Thymus (tissue), 11 donors: ENCODE measurements around the gene NOPCHAP1. TPM values are rescaled to one million over a fixed set of nuclear protein-coding genes. Genes with fewer than 3 reads are reported as not detected.

Experiments used
- DNase-seq, 9 donors: peaks; one replicate each; pipeline ENCODE4 v3.0.0-alpha.2; 2013; ENCODE audit warnings: low spot score in 9 of 9, low read depth in 6 of 9, missing footprints in 1 of 9
- H3K27ac ChIP-seq, 2 donors: one replicate each; pipeline ENCODE4 v1.5.1; 2013; ENCODE audit warnings: control low read depth in 1 of 2, low read depth in 1 of 2, low read length in 1 of 2, mild to moderate bottlenecking in 1 of 2, moderate library complexity in 1 of 2
- H3K27me3 ChIP-seq, 2 donors: one replicate each; pipeline ENCODE4 v1.5.1; 2013; ENCODE audit warnings: low read length in 1 of 2; ENCODE audit not compliant: control insufficient read depth in 2 of 2, insufficient read depth in 1 of 2
- H3K36me3 ChIP-seq, 2 donors: one replicate each; pipeline ENCODE4 v1.5.1; 2013; ENCODE audit warnings: low read length in 1 of 2, mild to moderate bottlenecking in 1 of 2, moderate library complexity in 1 of 2; ENCODE audit not compliant: control insufficient read depth in 2 of 2, insufficient read depth in 2 of 2
- H3K4me1 ChIP-seq, 2 donors: one replicate each; pipeline ENCODE4 v1.5.1; 2013; ENCODE audit warnings: low read length in 2 of 2; ENCODE audit not compliant: control insufficient read depth in 2 of 2, insufficient read depth in 2 of 2
- H3K4me3 ChIP-seq, 2 donors: one replicate each; pipeline ENCODE4 v1.5.1; 2013; ENCODE audit warnings: low read length in 2 of 2, control low read depth in 1 of 2, mild to moderate bottlenecking in 1 of 2
- H3K9me3 ChIP-seq, 2 donors: one replicate each; pipeline ENCODE4 v1.5.1; 2013; ENCODE audit warnings: low read length in 1 of 2, mild to moderate bottlenecking in 1 of 2; ENCODE audit not compliant: control insufficient read depth in 2 of 2, insufficient read depth in 1 of 2
- WGBS: extraction: QIAGEN DNeasy Blood & Tissue Kit; methylation state at CpG from one replicate; pipeline ENCODE4 v1.1.7; 2013; 5-methylcytosine and 5-hydroxymethylcytosine counted together
- polyA plus RNA-seq: library from polyadenylated mRNA; stranded (reverse); fragments of 200-250 nt; gene quantifications from one replicate; pipeline ENCODE4 v1.2.3, GENCODE V29; 2013
- total RNA-seq: library from RNA; stranded (reverse); fragments of 120-200 nt; gene quantifications from one replicate; pipeline ENCODE4 v1.2.4, GENCODE V29; 2013
- donor health status: healthy.

The NOPCHAP1 gene
- total and polyA plus RNA-seq, 2 donors, result 15.5 to 29.6 TPM

DNA sequence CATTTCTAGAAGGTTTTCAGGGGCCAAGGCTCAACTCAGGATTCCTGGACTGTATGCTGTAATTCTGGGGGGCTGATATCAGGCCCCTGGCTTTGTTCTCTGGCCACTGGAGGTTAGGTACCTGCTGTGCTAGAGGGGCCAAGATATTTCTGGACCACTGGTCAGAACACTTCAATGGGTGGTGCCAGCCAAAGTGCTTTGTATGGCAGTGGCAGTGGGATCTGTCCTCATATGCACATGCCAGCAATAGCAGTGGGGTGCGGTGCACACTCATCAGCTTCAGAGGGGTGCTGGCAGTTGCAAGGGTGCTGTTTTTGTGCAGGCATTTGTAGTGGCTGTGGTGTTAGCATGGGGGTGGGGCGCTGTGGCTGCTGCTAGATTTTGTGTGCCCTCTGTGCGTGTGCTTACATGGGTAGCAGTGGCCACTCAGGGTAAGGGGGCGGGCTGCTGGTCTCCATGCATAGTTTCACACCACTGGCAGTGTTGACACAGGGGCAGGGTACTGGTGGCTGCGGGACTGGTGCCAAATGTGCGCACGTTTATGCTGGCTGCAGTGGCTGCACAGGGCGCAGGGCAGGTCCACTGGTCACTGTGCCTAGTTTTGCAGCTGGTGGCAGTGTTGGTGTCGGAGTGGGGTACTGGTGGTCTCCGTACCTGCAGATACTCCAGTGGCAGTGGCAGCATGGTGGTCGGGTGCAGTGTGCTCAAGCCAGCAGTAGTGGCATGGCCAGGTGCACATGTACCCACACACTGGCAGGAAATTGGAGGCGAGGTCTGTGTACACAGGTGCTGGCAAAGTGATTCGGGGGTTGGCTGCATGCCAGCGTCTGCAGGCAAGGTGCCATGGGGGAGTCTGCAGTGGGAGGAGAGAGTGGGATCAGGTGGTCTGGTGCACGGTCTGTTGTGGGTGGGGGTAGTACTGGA is 12.6 kb downstream of the NOPCHAP1 start:
- 69% methylated on average over 15 of the region's 15 CpGs for WGBS
- no peaks in the 10 kb centered on the region for H3K27me3 ChIP-seq
- peaks cover 9 to 14% of the 10 kb centered on the region in 2 donors for H3K4me1 ChIP-seq
- H3K4me3 ChIP-seq, result no peak overlapping the region
- peak in 4 of 9 donors; percentile 16 to 49 (median 26) for DNase-seq
- no peaks in the 10 kb centered on the region for H3K9me3 ChIP-seq
- H3K27ac ChIP-seq, result peak overlapping the region in 1 of 2 donors; percentile 43
- H3K36me3 ChIP-seq, result peaks cover 8 to 33% of the 10 kb centered on the region in 2 donors

DNA sequence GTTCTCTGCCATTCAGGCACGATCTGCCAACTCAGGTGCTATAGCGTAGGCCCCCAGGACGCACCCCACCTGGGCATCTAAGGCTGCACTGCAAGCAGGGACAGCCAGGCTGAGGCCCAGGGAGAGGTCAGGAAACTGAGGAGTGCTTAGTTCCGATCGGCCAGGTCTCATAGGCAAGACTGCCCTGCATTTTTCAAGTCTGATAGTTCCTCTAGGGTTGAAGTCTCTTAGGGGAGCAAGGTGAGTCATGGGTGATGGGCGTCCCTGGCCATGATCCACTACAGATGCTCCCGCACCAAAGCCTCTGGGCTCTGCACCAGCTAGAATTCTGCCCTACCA is 13.2 kb downstream of the NOPCHAP1 start:
- Histone ChIP-seq H3K36me3 (peaks cover 8 to 33% of the 10 kb centered on the region in 2 donors), H3K4me3 (no peak overlapping the region), H3K9me3 (no peaks in the 10 kb centered on the region), H3K27ac (no peak overlapping the region), H3K4me1 (peaks cover 9 to 14% of the 10 kb centered on the region in 2 donors), H3K27me3 (no peaks in the 10 kb centered on the region)
- 68% methylated on average over 7 of the region's 7 CpGs for WGBS
- no peak for DNase-seq

DNA sequence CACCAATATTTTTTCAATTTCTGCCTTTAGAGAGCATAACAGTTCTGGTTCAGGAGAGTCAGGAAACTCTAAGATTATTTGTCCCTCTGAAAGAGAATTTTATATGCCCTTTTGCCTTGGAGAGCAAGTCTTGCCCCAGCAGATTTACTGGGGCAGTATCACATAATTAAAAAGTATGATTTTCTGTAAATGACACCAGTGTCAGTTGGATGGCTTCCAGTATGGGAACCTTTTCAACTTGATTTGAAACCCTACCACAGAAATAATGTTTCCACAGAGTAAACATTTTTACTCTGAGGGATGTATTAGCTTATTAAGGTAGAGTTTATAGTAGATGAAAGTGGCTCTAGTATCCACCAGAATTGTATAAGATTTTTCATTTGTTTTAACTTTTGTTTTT is 15.4 kb downstream of the NOPCHAP1 start:
- no peak for DNase-seq
- Histone ChIP-seq H3K4me3 (no peak overlapping the region), H3K9me3 (no peaks in the 10 kb centered on the region), H3K36me3 (peaks cover 8 to 14% of the 10 kb centered on the region in 2 donors), H3K4me1 (peaks cover 9 to 14% of the 10 kb centered on the region in 2 donors), H3K27ac (no peak overlapping the region), H3K27me3 (no peaks in the 10 kb centered on the region)

DNA sequence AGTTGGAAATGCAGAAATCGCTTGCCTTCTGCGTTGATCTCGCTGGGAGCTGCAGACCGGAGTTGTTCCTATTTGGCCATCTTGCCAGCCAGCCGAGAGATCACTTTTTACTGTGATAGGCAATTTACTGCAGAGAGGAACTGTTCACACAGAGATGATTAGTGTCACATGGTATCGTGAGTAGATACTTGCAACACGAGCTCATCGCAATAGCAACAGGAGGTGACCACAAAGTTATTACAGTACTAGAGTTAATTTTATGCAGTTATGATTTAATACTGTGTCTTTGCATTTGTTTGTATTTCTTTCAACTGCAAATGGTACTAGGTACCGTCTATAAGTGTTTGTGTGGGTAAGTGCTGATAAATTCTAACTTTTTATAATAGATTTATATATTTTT is 27.8 kb downstream of the NOPCHAP1 start:
- no peak overlapping the region for H3K4me3 ChIP-seq
- no peaks in the 10 kb centered on the region for H3K27me3 ChIP-seq
- no peaks in the 10 kb centered on the region for H3K4me1 ChIP-seq
- 99% methylated on average over 9 of the region's 9 CpGs for WGBS
- H3K9me3 ChIP-seq, result no peaks in the 10 kb centered on the region
- no peak for DNase-seq
- H3K27ac ChIP-seq, result no peak overlapping the region
- H3K36me3 ChIP-seq, result peaks cover 0 to 6% of the 10 kb centered on the region in 2 donors

DNA sequence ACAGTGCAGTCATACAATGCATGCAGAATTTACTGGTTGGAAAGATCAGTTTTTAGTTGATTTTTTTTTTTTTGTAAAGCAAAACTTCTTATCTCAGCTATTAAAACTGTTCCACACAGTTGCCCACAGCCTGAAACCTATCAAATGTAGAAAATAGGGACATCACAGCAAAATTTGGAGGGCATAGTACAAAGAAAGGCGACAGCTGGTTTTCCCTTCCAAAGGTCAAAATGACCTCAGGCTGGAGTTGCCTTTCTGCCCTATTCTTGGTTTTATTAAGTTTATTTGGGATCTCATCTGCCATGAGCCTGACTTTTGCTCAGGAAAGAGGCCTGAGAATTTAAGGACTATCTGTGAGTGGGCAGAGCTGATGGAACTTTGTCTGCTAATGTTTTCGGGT is 28.5 kb downstream of the NOPCHAP1 start:
- Histone ChIP-seq H3K4me1 (no peaks in the 10 kb centered on the region), H3K27ac (no peak overlapping the region), H3K27me3 (no peaks in the 10 kb centered on the region), H3K4me3 (no peak overlapping the region), H3K36me3 (peaks cover 0 to 6% of the 10 kb centered on the region in 2 donors), H3K9me3 (no peaks in the 10 kb centered on the region)
- DNase-seq, result no peak
- 98% methylated on average over 2 of the region's 2 CpGs for WGBS

DNA sequence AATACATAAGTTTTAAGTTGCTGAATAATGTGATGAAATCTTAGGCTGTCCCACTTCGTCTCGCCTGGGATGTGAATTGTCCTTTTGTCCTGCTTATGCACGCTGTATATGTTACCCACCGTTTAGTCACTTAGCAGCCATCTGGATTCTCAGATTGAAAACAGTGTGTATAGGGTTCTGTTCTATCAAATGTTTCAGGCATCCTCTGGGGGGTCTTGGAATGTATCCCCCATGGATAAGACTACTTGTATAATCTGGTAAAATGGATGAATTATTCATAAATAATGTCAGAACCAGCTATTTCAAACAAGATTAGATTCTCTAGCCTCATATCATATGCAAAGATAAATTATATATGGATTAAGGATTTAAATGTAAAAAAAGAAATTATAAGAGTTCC is 29.4 kb downstream of the NOPCHAP1 start:
- H3K4me3 ChIP-seq, result no peak overlapping the region
- 99% methylated on average over 4 of the region's 4 CpGs for WGBS
- no peaks in the 10 kb centered on the region for H3K9me3 ChIP-seq
- no peak for DNase-seq
- peaks cover 0 to 6% of the 10 kb centered on the region in 2 donors for H3K36me3 ChIP-seq
- no peaks in the 10 kb centered on the region for H3K4me1 ChIP-seq
- H3K27me3 ChIP-seq, result no peaks in the 10 kb centered on the region
- no peak overlapping the region for H3K27ac ChIP-seq

DNA sequence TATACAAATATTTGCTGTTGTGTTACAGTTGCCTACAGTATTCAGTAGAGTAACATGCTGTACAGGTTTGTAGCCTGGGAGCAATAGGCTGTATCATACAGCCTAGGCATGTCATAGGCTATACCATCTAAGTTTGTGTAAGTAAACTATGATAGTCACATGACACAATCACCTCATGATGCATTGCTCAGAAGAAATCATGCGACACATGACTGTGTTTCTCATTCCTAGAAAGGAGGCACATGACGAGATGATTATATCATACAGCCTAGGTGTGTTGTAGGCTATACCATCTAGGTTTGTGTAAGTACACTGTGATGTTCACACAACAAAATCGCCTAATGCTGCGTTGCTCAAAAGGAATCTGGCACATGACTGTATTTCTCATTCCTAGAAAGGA is 31.9 kb downstream of the NOPCHAP1 start:
- H3K9me3 ChIP-seq, result no peaks in the 10 kb centered on the region
- 99% methylated on average over 4 of the region's 4 CpGs for WGBS
- no peak for DNase-seq
- no peak overlapping the region for H3K27ac ChIP-seq
- H3K4me3 ChIP-seq, result no peak overlapping the region
- H3K36me3 ChIP-seq, result peaks cover 0 to 6% of the 10 kb centered on the region in 2 donors
- no peaks in the 10 kb centered on the region for H3K27me3 ChIP-seq
- no peaks in the 10 kb centered on the region for H3K4me1 ChIP-seq

DNA sequence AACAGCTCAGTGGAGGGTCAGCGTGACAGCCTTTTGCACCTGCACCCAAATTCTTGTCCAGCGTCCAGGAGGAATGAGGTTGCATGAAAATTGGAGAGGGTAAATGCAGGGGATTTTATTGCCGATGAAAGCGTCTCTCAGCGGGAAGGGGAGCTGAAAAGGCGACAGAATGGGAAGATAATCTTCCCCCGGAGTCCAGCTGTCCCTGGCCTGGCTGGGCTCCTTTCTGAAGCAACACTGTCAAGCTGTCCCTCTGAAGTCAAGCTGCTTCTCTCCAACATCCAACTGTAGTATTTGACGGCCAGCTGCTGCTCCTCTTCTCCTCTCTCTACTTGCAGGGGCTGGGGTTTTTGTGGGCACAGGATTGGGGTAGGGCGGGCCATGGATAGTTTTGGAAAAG is 32.7 kb downstream of the NOPCHAP1 start:
- no peak for DNase-seq
- WGBS, result 92% methylated on average over 9 of the region's 9 CpGs
- no peak overlapping the region for H3K27ac ChIP-seq

DNA sequence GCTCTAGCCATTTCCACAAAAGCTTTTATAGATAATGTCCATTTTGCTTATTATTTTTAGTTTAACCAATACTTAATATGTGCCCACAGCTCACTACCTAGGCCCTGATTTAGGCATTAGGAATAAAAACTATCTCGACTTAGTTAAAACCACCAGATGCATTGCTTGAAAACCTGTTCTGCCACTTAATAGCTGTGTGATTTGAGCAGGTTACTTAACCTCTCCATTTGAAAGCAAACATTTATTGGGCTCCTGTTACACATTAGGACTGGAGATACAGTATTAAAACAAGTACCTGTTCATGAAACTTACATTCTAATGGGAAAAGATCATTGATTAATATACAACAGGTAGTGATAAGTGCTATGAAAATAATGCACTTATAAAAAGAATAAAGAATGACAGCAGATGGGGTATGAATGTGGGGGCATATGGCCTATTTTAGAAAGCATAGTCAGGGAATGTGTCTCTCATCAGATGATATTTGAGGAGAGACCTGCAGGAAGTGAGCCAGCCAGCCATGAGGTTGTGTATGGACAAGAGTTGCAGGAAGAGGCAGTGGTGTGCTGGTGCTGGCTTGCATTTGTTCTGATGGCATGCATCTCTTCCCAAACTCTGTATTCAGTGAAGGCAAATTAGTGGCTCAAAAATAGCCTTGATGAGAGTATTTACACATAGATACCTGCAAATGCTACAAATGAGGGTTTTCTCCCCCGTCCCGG is 34.3 kb downstream of the NOPCHAP1 start:
- Histone ChIP-seq H3K27me3 (no peaks in the 10 kb centered on the region), H3K4me1 (no peaks in the 10 kb centered on the region), H3K36me3 (peaks cover 0 to 6% of the 10 kb centered on the region in 2 donors), H3K4me3 (no peak overlapping the region), H3K9me3 (no peaks in the 10 kb centered on the region), H3K27ac (no peak overlapping the region)
- 96% methylated on average over 3 of the region's 3 CpGs for WGBS
- no peak for DNase-seq

More for the DNA sequence above, 32.7 kb downstream of the NOPCHAP1 start:
- no peak overlapping the region for H3K4me3 ChIP-seq
- H3K4me1 ChIP-seq, result no peaks in the 10 kb centered on the region
- peaks cover 0 to 6% of the 10 kb centered on the region in 2 donors for H3K36me3 ChIP-seq
- no peaks in the 10 kb centered on the region for H3K9me3 ChIP-seq
- H3K27me3 ChIP-seq, result no peaks in the 10 kb centered on the region
